PC-9 (cell line): ENCODE measurements around the gene LMNTD2.

ENCODE experiments used
- CTCF ChIP-seq: fragments of 200-600 bp; sonication (generic); conservative IDR thresholded peaks from 2 replicates; pipeline ENCODE4 v1.6.1; 2017; ENCODE audit warnings: mixed run types, antibody characterized with exemption, mild to moderate bottlenecking, moderate library complexity
- EZH2 ChIP-seq: fragments of 200-600 bp; sonication (generic); IDR thresholded peaks from 2 replicates; pipeline ENCODE4 v1.8.0; 2017; ENCODE audit warnings: antibody characterized with exemption, low read depth

GRCh38 chr11:544817-545166 is 15.7 kb downstream of the LMNTD2 start:
- no peak for TF ChIP-seq EZH2
- TF ChIP-seq CTCF = no peak
